Measurements from ENCODE around the gene TCEAL5.
A peak's percentile ranks its signal among the peaks of the same experiment; 100 is the strongest.
"Not testable (repeated sequence)": the region's sequence is repeated elsewhere in the genome, so short reads cannot be mapped to it uniquely, and the experiment has no call there.

The TCEAL5 gene, protein sequence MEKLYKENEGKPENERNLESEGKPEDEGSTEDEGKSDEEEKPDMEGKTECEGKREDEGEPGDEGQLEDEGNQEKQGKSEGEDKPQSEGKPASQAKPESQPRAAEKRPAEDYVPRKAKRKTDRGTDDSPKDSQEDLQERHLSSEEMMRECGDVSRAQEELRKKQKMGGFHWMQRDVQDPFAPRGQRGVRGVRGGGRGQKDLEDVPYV

GRCh38 chrX:103276581-103277002 lies at the start of gene TCEAL5:
Gene TCEAL5 (minus strand): TSS chrX:103276750. CDS start chrX:103274563, 2,187 bp downstream.
- DNase-seq: no peak

DNA sequence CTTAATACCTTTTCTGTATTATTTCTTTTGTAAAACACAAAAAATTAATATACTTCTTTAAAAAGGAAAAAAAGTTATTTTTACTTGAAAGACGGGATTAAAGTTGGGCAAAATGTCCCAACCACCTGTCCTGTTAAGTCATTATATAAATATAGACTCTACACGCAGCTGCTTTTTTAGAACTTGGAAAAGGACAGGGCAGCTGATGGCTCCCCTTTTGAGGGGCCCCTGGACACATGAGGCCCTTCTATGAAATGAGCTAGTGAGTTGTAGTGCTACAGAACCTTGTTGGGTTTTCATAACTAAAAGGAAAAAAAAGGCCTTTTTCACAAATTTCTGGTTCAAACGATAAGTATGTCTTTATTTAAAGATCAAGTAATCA lies 34.8 kb upstream of the TCEAL5 start:
- DNase-seq: no peak

DNA sequence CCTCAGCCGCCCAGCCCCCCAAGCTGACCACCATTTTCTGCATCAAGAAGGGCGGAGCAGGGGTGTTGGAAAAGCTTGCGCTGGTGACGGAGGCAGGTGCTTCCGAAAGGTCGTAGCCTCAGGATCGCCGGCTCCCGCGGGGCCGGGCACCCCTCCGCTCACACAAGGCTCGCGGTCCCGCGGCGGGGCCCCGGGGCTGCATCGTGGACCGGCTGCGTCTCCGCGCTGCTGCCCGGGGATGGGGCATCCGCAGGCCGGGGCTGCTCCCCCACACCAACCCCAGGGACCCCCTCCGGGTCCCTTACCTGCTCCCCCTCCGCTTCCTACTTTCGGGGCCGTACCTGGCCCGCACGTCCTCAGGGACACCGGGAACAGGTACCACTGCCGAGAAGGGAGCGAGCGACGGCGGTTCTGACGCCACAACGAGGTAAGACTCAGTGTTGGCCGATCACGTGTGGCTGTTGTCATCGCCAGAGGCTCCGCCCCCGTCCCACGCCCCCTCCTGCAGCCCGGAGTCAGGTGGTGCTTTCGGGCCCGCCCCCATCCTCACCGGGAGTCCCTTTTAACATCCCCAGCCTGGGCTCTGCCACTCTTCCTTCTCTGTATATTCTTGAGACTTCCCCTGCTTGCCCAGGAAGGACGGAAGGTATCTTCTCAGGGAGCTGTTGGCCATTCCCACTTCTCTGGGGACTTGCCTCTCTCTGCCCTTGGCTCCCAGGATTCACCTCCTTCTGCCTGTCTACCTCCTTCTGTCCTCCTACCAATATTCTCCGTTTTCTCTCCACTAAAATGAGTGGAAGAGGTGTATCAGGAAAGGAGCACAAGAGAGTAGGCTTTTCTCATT lies 34.2 kb upstream of the TCEAL5 start, which contains the start of gene BEX2:
TSS of gene BEX2 (minus strand) at position 436 of the 844 bp plus-strand sequence. CDS start 1,014 bp downstream, outside the sequence.
- peak; percentile 78 for DNase-seq

DNA sequence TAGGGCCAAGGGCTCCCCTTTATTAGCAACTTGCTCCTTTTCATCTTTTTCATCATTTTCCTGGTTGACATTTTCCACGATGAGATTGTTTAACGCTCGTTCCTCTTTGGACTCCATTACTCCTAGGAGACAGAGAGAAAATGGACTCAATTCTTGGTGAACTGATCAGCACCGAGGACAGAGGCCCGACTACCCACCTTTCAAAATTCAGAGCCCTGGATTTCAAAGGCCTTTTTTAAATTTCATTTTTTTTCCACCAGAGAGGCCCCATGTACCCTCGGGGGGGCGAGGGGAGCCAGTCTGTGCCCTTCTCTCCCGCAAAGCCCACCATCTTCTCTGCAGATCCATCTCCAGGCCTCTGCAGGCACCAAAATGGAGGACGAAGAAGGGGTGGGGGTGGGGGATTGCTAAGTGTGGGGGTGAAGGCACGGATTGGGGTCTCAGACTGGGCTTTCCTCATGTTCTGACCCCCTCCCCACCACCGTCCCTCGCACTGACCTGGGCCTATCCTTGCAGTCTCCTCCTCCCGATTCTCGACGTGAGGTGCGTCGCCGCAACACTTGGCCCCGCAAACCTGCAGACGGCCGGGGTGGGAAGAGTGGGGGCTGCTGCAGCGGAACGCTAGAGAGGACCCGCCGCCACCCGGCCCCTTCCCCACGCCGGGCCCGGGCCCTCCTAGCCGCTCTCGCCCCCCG lies 33.5 kb upstream of the TCEAL5 start:
- no peak for DNase-seq

DNA sequence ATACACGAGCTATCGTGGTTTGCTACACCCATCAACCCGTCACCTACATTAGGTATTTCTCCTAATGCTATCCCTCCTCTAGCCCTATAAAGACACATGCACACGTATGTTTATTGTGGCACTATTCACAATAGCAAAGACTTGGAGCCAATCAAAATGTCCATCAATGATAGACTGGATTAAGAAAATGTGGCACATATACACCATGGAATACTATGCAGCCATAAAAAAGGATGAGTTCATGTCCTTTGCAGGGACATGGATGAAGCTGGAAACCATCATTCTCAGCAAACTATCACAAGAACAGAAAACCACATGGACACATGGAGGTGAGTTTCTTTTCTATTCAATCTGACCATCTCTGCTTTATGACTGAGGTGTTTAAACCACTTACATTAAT lies 29.1 kb upstream of the TCEAL5 start:
- DNase-seq: not testable (repeated sequence)

DNA sequence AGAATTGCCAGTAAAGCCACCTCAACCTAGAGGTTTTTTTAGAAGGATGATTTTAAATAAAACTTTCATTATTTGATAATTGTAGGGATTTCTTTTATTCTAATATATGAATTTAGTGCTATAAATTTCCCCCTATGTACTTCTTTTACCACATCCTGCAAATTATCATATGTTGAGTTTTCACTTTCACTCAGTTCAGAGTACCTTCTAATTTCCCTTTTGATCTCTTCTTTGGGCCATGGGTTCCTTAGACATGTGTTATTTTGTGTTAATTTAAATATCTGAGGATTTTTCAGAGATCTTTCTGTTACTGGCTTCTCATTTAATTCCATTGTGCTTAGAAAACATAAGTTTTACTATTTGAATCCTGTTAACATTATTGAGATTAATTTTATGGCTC lies 28.2 kb upstream of the TCEAL5 start:
- no peak for DNase-seq

DNA sequence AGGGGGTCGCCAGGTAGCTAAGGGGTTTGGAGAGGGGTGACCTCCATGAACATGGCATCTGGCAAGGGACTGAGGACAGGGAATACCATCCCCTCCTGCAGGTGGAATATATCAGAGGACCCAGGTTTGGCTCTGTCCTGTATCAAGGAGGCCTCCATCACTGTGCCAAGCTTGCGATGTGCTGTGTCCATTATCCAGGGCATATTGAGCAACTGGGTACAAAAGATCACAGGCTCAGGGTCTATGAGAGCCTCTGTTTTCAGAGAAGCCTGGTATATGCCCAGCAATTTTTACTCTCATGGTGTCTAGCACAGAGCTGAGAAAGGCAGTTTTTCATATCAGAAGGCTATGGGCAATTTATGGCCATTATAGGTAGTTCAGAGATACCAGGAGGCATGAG lies 16.6 kb upstream of the TCEAL5 start:
- DNase-seq: no peak

DNA sequence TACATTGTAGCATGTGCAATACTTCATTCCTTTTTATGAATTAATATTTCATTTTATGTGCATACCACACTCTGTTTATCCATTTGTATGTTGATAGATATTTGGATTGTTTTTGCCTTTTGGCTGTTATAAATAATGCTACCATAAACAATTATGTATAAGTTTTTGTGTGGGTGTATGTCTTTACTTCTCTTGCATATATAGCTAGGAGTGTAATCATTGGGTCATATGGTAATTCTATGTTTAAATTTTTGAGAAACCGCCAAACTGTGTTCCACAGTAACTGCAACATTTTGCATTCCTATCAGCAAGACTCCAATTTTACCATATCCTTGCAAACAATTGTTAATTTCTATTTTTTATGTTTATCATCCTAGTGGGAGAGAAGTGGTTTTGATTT lies 3.1 kb upstream of the TCEAL5 start:
- DNase-seq: no peak

DNA sequence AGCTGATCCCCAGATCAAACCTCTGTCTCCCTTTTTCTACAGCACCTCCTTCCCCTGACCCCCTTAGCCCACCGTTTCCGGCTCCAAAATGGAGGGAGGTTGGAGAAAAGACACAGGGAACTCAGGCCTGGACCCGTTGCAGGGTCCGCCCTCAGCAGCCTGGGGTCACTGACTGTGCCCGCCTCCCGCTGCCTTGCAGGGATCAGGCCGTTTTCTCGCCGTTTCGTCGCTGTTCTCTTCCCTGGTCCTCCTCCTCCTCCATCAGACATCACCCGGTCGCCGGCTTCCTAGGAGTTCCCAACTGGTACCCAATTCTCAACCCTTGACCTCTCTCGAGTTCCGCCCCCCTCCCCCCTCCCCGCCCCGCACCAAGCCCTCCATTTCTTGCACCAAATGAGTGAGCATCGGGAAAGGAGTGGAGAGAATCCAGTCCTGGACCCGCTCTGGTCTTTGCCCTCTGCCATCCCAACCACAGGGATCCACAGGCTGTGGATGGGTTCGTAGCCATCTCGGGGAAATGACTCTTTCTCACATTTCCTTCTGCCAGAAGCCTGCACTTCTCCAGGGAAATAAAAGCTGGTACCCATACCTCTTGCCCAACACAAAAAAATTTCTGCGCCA lies 493 bp downstream of the TCEAL5 start:
- no peak for DNase-seq

DNA sequence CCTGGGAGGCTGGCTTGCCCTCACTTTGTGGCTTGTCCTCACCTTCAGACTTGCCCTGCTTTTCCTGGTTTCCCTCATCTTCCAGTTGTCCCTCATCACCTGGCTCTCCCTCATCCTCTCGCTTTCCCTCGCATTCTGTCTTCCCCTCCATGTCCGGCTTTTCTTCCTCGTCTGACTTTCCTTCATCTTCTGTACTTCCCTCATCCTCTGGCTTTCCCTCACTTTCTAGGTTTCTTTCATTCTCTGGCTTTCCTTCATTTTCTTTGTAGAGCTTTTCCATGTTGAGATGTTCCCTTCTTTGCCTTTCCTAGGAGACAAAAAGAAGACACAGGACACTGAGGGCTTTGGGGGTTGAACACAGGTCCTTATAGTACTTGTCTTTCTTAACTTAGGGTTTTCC lies 2.3 kb downstream of the TCEAL5 start:
- DNase-seq: no peak

- no peak for DNase-seq
Observed at GRCh38 chrX:103258275-103258674, 18.3 kb downstream of the TCEAL5 start.

- DNase-seq: no peak
Observed at GRCh38 chrX:103256651-103257050, 19.9 kb downstream of the TCEAL5 start.

- DNase-seq: peak; percentile 24
Observed at GRCh38 chrX:103254921-103255493, 21.5 kb downstream of the TCEAL5 start, which contains the start of gene TCEAL8. Gene TCEAL8 (minus strand): TSS chrX:103255155. CDS start chrX:103253979, 1,176 bp downstream.

GRCh38 chrX:103254171-103254824 lies 22.3 kb downstream of the TCEAL5 start:
- DNase-seq: no peak

GRCh38 chrX:103253608-103254007 lies 22.9 kb downstream of the TCEAL5 start:
- no peak for DNase-seq

DNA sequence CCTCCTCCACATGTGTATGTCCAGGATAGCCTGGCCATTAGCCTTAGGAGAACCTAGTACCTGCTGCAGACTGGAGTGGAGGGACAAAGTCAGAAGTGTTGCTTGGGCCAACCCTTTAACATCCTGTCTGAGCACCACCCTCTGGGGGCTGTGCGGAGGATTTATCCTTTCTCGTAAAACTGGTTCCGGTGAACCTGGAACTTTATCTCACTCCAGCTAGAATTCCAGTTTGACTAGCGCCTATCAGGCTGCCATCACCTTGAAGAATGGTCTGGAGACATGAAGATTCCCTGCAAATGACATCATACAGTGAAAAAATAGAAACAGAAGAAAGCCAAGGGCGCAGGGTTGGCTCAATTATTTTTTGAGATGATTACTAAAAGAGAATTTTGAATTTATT lies 25.6 kb downstream of the TCEAL5 start:
- no peak for DNase-seq

GRCh38 chrX:103249805-103250204 lies 26.7 kb downstream of the TCEAL5 start:
- DNase-seq: no peak

GRCh38 chrX:103248553-103248952 lies 28.0 kb downstream of the TCEAL5 start:
- no peak for DNase-seq

- DNase-seq: no peak
Observed at GRCh38 chrX:103240155-103240554, 36.4 kb downstream of the TCEAL5 start.

DNA sequence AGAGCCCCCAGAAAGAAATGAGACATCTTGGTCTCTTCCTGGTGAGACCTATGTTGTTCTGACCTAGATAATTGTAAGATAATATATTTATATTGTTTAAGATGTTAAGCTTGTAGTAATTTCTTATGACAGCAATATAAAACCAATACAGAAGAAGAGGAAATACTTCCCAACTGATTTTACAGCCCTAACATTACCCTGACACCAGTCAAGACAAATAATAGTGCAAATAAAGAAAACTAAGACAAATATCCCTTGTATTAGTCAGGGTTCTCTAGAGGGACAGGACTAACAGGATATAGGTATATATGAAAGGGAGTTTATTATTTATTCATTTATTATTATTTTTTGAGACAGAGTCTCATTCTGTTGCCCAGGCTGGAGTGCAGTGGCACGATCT lies 40.3 kb downstream of the TCEAL5 start:
- DNase-seq: no peak

DNA sequence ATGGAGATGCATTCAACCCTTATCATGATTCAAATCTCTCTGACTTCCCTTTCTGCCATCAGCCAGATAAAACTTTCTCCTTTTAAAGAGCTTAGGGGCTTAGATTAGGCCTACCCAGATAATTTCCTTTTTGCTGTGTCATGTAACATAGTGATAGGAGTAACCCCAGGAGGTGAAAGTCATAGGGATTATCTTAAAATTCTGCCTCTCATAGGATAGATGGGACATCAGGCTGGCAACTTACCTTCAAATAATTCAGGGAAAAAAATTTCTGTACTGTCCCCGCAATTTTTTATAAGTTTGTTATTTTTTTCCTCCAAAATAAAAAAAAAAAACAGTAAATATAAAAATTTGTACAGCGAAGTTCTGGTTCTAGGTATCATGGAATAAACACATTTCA lies 40.9 kb downstream of the TCEAL5 start:
- DNase-seq: not testable (repeated sequence)

GRCh38 chrX:103234869-103235268 lies 41.7 kb downstream of the TCEAL5 start:
- no peak for DNase-seq
